Stimulated activated CD8-positive, alpha-beta memory T cell treated with anti-CD3 and anti-CD28 coated beads, Interleukin-2, amount 100 ng/mL, for 1 hour (primary cell): ENCODE data around the gene TAF4.
"Not testable (repeated sequence)": the region's sequence is repeated elsewhere in the genome, so short reads cannot be mapped to it uniquely, and the experiment has no call there.

Experiments
- DNase-seq, 2 donors: peaks; one replicate each; pipeline ENCODE4 v3.0.0-alpha.2; 2020; ENCODE audit warnings: low read depth in 2 of 2

The TAF4 gene

GRCh38 chr20:62004614-62005013, 61.1 kb downstream of the TAF4 start:
- no peak for DNase-seq

DNA sequence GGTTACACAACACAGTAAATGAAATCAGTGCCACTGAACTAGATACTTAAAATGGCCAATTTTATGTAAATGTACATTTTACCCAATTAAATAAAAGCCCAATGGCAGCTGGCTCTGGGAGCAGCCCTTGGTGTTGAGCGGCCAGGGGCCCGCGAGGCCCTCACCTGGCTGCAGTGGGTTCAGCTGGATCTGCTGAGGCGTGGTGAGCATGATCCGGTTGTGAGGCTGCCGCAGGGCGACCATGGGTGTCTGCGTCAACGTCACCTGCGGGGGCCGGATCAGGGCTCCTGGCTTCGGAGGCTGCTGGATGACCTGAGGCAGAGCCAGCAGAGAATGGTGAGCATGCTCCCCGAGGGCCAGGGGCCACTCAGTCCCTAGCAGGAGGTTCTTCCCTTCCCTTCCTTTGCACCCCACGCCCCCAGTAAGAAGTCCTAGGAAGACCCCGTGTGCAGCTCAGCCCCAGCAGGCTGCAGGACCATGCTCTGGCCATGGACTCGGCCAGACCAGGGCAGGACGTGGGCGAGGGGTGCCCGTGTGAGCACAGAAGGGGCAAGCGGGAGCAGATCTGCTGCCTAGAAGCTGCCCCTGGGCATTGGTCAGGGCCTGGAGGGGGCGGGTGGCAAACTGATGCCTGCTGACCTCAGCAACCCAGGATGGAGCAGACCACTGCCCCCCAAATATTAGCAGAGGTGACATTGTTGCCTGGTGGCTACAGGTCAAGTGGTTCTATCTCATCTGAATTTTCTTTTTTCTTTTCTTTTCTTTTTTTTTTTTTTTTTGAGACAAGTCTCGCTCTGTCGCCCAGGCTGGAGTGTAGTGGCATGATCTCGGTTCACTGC, 61.9 kb downstream of the TAF4 start:
- DNase-seq = no peak

- DNase-seq = no peak
Observed at GRCh38 chr20:62002882-62003480, 62.7 kb downstream of the TAF4 start.

DNA sequence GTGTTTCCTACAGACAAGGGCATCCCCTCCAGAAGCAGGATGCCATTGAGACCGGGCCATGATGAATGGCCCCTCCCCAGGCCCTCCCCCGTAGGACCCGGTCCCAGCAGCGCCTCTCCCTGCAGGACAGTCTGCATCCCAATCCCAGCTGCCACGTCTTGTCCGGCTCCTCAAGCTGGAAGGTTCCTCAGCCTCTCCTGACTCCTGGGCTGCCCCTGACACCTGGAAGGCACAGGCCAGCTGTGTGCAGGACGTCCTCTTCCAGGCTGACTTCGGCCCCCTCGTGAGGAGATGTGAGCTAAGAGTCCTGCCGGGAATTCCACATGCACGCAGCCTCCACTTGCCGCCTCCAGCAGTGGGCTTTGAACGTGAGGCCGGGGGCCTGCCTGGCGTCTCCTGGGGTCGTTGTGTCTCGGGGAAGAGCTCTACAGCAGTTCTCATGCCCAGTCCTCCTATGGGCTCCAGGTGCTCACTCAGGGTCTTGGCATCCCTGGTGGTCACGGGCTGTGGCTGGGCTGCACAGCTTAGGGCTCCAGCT, 64.4 kb downstream of the TAF4 start:
- no peak for DNase-seq

DNA sequence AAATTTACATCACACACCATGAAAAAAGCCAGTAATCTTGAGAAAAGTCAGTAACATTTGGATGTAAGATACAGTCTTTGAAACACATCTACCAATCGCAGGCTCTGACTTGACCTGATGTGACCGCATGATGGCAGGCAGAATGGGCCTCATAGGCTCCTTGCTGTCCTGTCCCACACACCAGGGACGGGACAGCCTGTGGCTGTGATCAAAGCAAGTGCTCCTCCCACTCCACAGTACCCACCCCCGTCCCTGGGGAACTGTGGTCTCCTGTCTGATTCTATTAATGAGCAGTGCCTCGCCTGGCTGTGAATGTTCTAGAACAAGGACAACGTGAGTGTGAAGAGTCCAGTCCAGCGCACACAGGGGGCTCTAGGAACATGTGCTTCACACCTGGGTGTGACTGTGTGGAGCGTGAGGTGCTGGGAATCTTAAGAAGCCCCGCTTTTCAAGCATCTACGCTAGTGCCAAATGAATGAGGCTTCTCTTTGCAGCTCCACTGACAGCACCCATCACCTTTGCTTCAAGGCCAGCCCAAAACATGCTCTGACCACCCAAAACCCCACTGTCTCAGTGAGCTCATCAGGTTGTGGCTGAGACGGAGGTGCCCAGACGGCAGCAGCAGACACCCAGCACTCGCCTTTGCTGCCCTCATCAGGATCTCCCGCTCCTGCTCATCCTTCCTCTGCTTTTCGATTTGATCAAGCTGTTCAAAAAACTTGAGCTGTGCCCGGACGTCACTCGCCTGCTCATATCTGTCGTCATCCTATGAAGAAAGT, 67.1 kb downstream of the TAF4 start:
- no peak for DNase-seq

- DNase-seq = no peak
Observed at GRCh38 chr20:61997891-61998290, 67.8 kb downstream of the TAF4 start.

- no peak for DNase-seq
Observed at GRCh38 chr20:61997372-61997771, 68.3 kb downstream of the TAF4 start.

DNA sequence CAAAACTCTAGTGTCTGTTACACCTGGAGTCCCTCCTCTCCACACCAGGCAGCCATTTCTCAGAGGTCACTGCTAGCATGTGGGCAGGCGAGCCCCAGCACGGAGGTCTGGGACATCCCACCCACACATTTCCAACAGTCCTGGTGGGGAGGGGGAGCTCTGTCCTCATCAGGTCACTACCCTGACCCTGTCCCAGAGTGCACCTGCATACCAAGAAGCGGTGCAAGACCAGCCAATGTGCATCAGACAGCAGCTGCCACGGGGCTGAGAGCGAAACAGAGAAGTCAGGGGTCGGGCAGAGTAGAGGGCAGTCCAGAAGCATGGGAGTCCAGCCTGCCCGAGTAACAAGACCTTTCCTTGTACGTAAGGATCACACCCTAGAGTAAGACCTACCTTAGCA, 71.1 kb downstream of the TAF4 start:
- DNase-seq = no peak

DNA sequence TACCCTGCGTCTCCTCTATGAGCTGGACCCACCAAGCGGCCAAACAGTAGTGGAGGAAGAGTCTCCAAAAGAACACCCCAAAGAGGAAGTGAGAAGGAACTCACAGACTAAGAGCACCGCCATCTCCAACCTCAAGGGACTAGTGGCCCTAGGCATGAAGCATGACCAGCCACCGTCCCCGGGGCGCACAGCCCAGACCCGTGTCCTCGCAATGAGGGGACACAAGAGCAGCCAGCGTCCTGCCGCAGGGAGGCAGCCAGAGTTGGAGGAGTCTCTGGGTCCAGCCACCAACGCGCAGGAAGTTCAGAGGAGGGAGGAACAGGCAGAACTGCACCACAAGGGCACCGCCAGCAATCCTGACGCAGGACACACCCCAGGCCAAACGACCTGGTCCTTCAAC, 72.6 kb downstream of the TAF4 start:
- DNase-seq = no peak

GRCh38 chr20:61991476-61991875, 74.2 kb downstream of the TAF4 start:
- no peak for DNase-seq

DNA sequence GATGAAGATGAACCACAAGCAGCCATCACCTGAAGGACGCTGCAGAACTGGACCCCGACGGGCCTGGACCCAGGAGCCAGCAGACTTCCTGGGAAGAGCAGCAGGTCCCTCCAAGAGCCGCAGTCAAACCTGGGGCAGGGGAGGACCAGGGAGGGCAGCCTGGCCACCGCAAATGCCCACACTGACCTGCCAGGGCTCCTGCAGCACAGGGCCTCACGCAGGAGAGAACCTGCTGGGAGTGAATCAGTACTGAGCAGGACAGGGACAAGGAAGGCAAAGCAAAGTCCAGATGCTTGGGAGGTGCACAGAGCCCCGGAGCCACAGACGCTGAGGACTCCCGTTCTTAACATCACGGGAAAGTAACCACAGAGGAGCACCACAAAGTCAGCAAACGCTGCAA, 75.2 kb downstream of the TAF4 start:
- DNase-seq = no peak

GRCh38 chr20:61989741-61990140, 75.9 kb downstream of the TAF4 start:
- no peak for DNase-seq

DNA sequence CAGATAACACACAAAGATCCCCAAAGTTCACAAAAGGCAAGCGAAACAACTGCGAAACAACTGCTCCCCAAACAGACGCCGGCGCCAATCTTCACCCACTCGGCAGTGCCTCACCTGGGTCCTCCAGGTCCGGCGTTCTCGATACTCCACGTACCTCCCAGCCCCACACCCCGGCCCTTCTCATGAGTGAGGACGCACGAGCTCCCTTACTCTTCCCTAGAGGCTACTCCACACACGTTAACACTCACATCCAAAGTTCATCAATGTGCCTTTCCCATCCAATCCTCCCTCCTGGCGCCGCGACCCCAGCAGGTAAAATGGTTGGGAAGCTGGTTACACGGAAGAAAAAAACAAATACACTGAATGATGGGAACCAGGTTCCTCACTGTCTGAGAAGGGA, 77.0 kb downstream of the TAF4 start:
- DNase-seq = no peak

GRCh38 chr20:61986762-61987321, 78.8 kb downstream of the TAF4 start:
- no peak for DNase-seq

GRCh38 chr20:61985096-61985495, 80.6 kb downstream of the TAF4 start:
- no peak for DNase-seq

- not testable (repeated sequence) for DNase-seq
Observed at GRCh38 chr20:61984431-61984830, 81.2 kb downstream of the TAF4 start.

- DNase-seq = no peak
Observed at GRCh38 chr20:61983965-61984364, 81.7 kb downstream of the TAF4 start.

GRCh38 chr20:61982951-61983315, 82.7 kb downstream of the TAF4 start:
- no peak for DNase-seq

GRCh38 chr20:61982191-61982950, 83.3 kb downstream of the TAF4 start:
- no peak for DNase-seq

- DNase-seq = not testable (repeated sequence)
Observed at GRCh38 chr20:61981691-61982090, 84.0 kb downstream of the TAF4 start.
